ENCODE measurements around the gene ATG7.

ATG7 gene

DNA sequence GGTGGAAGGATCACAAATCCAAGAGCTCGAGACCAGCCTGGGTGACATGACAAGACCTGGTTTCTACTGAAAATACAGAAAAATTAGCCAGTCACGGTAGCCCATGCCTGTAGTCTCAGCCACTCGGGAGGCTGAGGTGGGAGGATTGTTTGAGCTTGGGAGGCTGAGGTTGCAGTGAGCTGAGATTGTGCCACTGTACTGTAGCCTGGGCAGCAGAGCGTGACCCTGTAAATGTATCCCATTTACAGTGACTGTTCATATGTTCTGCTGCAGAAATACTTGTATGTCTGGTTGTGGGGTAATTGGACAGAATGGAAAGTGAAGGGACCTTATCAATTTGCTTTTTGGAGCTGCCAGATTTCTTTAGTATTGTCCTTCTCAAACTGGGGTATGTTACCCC, 24.9 kb downstream of the ATG7 start:
- Mint-ChIP-seq H3K27me3 (no peaks in the 10 kb centered on the region), H3K27ac (no peak overlapping the region), H3K9me3 (no peaks in the 10 kb centered on the region), H3K4me1 (peaks cover 12% of the 10 kb centered on the region), H3K36me3 (peaks cover 26% of the 10 kb centered on the region), H3K4me3 (no peak overlapping the region)
- DNase-seq = no peak
- CTCF ChIA-PET = interaction anchor here (0.5 to 1.5 kb wide), 2 partner anchors 31 to 38 kb away, joined by 3 to 4 read pairs; no protein-coding TSS in a partner anchor

DNA sequence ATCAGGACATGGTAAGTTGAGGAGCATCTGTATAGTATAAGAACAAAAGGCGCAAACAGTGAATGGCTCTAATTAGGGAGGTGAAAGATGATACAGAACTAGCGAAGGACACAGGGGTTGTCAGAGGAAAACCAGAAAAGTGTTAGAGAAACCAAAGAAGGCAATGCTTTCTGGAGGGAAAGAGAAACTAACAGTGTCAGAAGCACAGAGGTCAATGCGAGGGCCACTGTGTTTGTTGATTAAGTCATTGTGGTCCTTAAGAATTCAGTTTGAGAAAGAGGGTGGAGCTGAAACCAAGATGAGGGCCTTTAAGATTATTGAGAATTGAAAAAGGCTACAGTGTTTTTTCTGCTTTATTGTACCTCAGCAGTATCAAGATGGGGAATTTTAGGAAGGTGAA, 28.8 kb downstream of the ATG7 start:
- peaks cover 20% of the 10 kb centered on the region for H3K4me1 Mint-ChIP-seq
- DNase-seq = no peak
- H3K27me3 Mint-ChIP-seq = no peaks in the 10 kb centered on the region
- no peaks in the 10 kb centered on the region for H3K9me3 Mint-ChIP-seq
- peaks cover 49% of the 10 kb centered on the region for H3K36me3 Mint-ChIP-seq
- CTCF ChIA-PET = interaction anchor here (1.1 kb wide), 1 partner anchor 29 kb away, joined by 3 read pairs; the partner anchor contains the start of gene ATG7
- no peak overlapping the region for H3K4me3 Mint-ChIP-seq
- H3K27ac Mint-ChIP-seq = no peak overlapping the region

DNA sequence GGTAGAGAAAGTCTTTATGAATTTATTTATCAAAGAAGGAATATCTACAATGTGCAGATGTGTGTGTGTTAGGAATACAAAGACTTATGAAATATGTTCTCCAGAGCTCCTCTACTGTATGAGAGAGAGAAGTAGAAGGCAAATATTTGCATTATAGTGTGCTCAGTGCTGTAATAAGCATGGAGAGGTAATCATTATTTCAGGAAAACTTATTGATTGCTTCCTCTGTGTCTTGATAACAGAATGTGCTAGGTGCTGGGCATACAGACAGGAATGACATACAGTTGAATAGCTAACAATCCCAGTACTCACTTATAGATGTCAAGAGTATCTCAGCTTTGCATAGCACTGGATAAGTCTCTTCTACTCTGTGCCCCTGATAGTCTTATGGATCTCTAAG, 30.2 kb downstream of the ATG7 start:
- peaks cover 56% of the 10 kb centered on the region for H3K36me3 Mint-ChIP-seq
- no peak overlapping the region for H3K4me3 Mint-ChIP-seq
- no peaks in the 10 kb centered on the region for H3K27me3 Mint-ChIP-seq
- DNase-seq = no peak
- no peaks in the 10 kb centered on the region for H3K9me3 Mint-ChIP-seq
- CTCF ChIA-PET = interaction anchor here (0.8 to 1.4 kb wide), 2 partner anchors 12 to 24 kb away, joined by 3 read pairs; no protein-coding TSS in a partner anchor
- peaks cover 35% of the 10 kb centered on the region for H3K4me1 Mint-ChIP-seq
- no peak overlapping the region for H3K27ac Mint-ChIP-seq

DNA sequence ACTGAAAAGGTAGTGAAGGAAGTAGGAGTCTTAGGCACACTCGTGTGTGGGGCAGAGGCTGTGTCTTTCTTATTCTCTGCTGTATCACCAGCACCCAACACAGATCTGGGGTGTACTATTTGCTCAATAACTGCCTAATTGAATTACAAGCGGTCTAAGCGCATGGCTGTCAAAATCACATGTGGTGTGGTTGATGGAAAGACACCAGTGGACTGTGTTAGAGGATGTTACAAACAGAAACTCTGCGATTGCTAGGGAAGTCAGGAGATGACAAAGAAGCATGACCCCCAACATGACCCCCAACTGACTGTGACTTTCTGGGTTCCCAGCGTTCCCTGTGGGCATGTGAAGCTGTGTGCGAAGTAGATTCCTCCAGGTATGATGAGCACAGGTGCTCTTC, 32.0 kb downstream of the ATG7 start:
- CTCF ChIA-PET = interaction anchor here (1.6 kb wide), 1 partner anchor 68 kb away, joined by 4 read pairs; no protein-coding TSS in a partner anchor
- Mint-ChIP-seq H3K27ac (no peak overlapping the region), H3K9me3 (no peaks in the 10 kb centered on the region), H3K4me3 (no peak overlapping the region), H3K36me3 (peaks cover 61% of the 10 kb centered on the region), H3K27me3 (no peaks in the 10 kb centered on the region), H3K4me1 (peaks cover 37% of the 10 kb centered on the region)
- DNase-seq = no peak

DNA sequence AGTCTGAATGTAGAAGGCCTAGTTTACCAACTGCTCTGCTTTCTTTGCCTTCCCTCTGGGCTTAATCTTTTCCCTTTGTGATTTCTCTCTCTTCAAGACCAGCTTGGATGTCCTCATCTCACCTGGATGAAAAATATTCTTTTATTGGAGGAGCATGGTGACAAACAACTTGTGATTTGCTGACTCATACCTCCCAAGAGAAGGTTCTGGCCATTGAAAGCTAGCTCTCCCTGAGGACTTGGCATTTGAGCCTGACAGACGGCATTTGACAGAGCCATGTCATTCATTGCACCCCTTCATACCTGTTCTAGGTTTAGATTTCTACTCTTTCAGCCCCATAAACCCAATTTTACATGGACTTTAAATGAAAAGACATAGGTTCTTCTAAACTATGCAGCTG, 33.3 kb downstream of the ATG7 start:
- H3K27ac Mint-ChIP-seq = no peak overlapping the region
- no peaks in the 10 kb centered on the region for H3K9me3 Mint-ChIP-seq
- CTCF ChIA-PET = interaction anchor here (1.6 kb wide), 1 partner anchor 70 kb away, joined by 4 read pairs; no protein-coding TSS in a partner anchor

DNA sequence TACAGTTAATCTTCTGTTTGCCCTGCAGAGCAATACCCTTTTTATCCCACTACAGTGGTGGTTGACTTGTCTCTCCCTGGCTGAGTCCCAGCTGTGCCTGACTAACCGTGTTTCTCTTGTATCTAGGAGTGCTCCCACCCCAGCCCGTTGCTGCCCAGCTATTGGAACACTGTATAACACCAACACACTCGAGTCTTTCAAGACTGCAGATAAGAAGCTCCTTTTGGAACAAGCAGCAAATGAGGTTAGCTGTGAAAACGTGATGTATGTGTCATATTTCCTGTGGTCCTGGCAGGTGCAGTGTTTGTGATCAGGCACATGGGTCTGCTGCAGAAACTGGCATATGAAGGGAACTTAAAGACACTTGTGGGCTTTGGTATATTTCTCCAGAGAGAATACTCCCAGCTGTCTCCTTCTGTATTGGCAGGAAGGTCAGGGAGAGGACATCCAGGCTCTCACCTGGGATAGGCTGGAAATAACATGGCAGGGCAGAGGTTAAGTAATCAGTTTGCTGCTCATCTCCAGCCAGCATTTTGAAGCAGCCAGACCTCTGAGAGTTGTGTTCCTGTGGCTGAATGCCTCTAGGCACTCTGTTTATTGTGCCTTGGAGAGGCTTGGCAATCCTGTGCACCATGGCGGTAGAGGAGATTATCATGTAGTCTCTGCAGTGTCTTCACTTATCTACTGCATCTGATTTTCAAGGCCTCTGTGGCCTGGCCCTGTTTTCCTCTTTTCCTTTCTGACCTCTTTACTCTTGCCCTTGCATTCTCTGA, 34.8 kb downstream of the ATG7 start:
- Mint-ChIP-seq H3K9me3 (no peaks in the 10 kb centered on the region), H3K36me3 (peaks cover 57% of the 10 kb centered on the region), H3K27me3 (no peaks in the 10 kb centered on the region), H3K4me1 (peaks cover 29% of the 10 kb centered on the region), H3K27ac (peak overlapping the region; percentile 86), H3K4me3 (no peak overlapping the region)
- CTCF ChIA-PET = interaction anchor here (1.2 kb wide), 2 partner anchors 27 to 71 kb away, joined by 3 to 6 read pairs; no protein-coding TSS in a partner anchor
- DNase-seq = peak; percentile 49

More for the DNA sequence above, 33.3 kb downstream of the ATG7 start:
- Mint-ChIP-seq H3K4me3 (no peak overlapping the region), H3K36me3 (peaks cover 58% of the 10 kb centered on the region), H3K4me1 (peaks cover 35% of the 10 kb centered on the region), H3K27me3 (no peaks in the 10 kb centered on the region)
- no peak for DNase-seq

DNA sequence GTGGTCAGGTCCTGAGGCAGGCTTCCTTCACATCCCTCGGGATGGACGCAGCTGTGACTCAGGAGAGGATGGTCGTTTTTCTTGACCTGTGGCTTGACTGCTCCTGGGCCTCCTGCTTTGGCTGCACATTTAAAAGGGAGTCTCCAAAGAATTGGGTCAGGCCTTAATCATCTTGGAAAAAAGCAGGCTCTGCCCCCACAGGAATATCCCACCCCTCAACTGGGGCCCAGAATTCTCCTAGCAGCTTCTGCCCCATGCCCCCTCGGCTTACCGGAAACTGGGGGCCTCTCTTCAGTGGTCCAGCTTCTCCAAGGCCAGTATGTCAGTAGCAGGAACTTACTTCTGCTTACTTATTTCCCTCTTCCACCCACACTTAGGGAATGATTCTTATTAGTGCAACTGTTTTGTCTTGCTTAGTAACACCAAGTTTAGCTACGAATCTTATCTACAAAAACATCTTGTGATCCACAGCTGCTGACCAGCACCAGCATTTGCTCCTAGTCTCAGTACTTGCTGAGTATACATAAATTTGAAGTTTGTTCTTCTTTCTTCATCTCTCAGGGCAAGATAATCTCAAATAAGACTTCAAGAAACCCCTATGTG, 35.7 kb downstream of the ATG7 start:
- Mint-ChIP-seq H3K27ac (no peak overlapping the region), H3K4me3 (no peak overlapping the region), H3K4me1 (peaks cover 29% of the 10 kb centered on the region), H3K9me3 (no peaks in the 10 kb centered on the region), H3K36me3 (peaks cover 50% of the 10 kb centered on the region), H3K27me3 (no peaks in the 10 kb centered on the region)
- no peak for DNase-seq
- CTCF ChIA-PET = interaction anchor here (1.2 kb wide), 1 partner anchor 71 kb away, joined by 3 read pairs; no protein-coding TSS in a partner anchor

DNA sequence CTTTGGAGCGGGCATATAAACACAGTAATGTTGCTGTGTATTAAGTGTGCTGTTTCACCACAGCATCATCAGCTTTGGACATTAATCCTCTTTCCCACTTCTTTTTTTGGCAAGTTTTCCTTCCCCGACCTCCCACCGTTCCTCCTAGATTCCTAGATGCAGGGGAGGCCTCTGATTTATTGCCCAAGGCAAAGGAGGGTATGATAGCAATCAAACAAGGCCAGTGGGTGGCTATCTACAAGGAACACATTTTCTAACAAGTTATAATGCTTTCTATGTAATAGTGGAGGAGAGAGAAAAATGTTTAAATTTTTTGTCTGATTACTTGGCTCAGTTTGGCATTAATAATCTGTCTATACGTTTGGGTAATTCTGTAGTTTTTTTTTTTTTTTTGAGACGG, 38.1 kb downstream of the ATG7 start:
- no peak for DNase-seq
- CTCF ChIA-PET = no interaction called here
- Mint-ChIP-seq H3K36me3 (peaks cover 50% of the 10 kb centered on the region), H3K27ac (no peak overlapping the region), H3K9me3 (no peaks in the 10 kb centered on the region), H3K4me3 (no peak overlapping the region), H3K27me3 (no peaks in the 10 kb centered on the region), H3K4me1 (peaks cover 24% of the 10 kb centered on the region)

DNA sequence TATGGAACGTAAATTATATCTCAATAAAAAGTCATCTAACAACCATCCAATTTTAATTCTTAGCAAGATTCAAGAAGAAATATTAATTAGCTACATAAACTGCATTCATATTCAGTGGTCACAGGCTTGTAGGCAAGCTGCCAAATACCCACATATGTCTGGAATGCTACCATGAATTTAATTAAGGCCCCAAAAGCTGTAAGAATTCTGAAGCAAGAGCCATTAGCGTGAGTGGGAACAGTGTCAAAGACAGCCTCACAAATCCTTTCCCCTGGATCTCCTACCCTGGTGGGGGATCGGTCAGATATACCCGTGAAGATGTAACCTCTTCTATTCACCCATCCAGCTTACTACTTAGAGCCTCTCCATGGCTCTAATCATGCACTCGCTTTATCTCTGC, 40.0 kb downstream of the ATG7 start:
- DNase-seq = no peak
- H3K27ac Mint-ChIP-seq = no peak overlapping the region
- peaks cover 51% of the 10 kb centered on the region for H3K36me3 Mint-ChIP-seq
- no peak overlapping the region for H3K4me3 Mint-ChIP-seq
- peaks cover 5% of the 10 kb centered on the region for H3K4me1 Mint-ChIP-seq
- H3K27me3 Mint-ChIP-seq = no peaks in the 10 kb centered on the region
- H3K9me3 Mint-ChIP-seq = no peaks in the 10 kb centered on the region
- CTCF ChIA-PET = interaction anchor here (1.8 kb wide), 1 partner anchor 76 kb away, joined by 5 read pairs; no protein-coding TSS in a partner anchor

DNA sequence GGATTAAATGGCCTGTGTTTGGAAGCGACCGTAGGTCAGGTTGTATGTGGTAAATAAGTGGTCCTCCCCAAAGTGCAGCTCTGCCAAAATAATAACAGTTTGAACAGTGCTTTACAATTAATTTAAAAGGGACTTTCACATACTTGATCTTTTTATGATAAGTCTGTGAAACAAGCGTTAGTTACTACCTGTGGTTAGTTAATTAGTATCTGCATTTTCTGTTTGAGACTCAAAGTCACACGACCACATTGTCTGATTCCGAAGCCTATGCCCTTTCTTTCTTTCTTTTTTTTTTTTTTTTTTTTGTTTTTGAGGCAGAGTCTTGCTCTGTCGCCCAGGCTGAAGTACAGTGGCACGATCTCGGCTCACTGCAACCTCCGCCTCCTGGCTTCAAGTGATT, 45.1 kb downstream of the ATG7 start:
- Mint-ChIP-seq H3K27ac (no peak overlapping the region), H3K4me1 (no peaks in the 10 kb centered on the region), H3K27me3 (no peaks in the 10 kb centered on the region), H3K4me3 (no peak overlapping the region), H3K9me3 (no peaks in the 10 kb centered on the region), H3K36me3 (peaks cover 50% of the 10 kb centered on the region)
- no peak for DNase-seq
- CTCF ChIA-PET = no interaction called here

DNA sequence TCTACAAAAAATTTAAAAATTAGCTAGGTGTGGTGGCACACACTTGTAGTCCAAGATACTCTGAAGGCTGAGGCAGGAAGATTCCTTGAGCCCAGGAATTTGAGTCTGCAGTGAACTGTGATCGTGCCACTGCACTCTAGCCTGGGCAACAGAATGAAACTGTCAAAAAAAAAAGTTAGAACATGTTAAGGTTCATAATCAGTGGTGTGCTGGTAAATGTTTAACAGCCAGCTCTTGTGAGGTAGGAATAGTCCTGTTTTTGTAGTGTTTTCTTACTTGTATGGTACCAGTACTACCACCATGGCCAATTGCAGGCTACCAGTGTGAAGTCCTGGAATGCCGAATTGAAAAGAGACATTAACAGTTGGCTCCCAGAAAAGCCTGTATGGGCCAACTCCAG, 50.7 kb downstream of the ATG7 start:
- Mint-ChIP-seq H3K4me1 (no peaks in the 10 kb centered on the region), H3K9me3 (no peaks in the 10 kb centered on the region), H3K27me3 (no peaks in the 10 kb centered on the region), H3K27ac (no peak overlapping the region), H3K4me3 (no peak overlapping the region), H3K36me3 (peaks cover 35% of the 10 kb centered on the region)
- CTCF ChIA-PET = no interaction called here
- DNase-seq = no peak

DNA sequence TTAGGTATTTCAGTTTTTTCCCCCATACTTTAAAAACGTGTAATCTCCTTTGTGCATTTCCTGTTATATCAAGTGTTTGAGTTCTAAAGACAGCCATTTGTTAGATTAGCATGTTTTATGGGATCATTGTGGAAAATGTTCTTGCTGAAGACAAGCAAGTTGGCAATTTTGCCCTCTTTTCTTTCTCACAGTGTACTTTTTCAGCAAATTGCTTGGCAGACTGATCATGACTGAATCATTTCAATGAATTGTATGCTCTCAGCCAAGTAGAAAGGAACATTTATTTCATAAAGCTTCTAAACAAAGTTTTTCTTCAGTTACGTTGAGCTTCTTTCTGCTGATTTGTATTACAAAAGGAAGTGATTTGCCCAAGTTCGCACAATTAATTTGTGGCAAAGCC, 51.6 kb downstream of the ATG7 start:
- Mint-ChIP-seq H3K4me1 (no peaks in the 10 kb centered on the region), H3K27ac (no peak overlapping the region), H3K4me3 (no peak overlapping the region), H3K36me3 (peaks cover 27% of the 10 kb centered on the region), H3K9me3 (no peaks in the 10 kb centered on the region), H3K27me3 (no peaks in the 10 kb centered on the region)
- DNase-seq = no peak
- CTCF ChIA-PET = no interaction called here

DNA sequence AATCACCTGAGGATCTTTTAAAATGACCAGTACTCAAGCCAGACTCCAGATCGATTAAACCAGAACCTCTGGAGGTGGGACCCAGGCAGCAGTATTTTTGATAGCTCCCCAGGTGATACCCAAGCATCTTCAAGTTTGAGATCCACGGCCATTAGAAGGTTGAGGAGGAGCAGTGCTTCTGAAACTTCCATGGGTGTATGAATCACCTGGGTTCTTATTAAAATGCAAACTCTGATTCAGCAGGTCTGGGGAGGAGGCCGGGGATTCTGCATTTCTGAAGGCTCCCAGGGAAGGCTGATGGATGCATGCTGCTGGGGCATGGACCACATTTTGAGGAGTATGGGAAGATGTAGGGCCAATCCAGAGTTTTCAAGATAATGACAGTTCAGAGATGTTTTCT, 55.4 kb downstream of the ATG7 start:
- Mint-ChIP-seq H3K4me3 (no peak overlapping the region), H3K27me3 (no peaks in the 10 kb centered on the region), H3K9me3 (no peaks in the 10 kb centered on the region), H3K27ac (no peak overlapping the region), H3K36me3 (peaks cover 14% of the 10 kb centered on the region), H3K4me1 (no peaks in the 10 kb centered on the region)
- CTCF ChIA-PET = interaction anchor here (0.7 kb wide), 2 partner anchors 30 to 727 kb away, joined by 3 read pairs; no protein-coding TSS in a partner anchor
- DNase-seq = no peak

DNA sequence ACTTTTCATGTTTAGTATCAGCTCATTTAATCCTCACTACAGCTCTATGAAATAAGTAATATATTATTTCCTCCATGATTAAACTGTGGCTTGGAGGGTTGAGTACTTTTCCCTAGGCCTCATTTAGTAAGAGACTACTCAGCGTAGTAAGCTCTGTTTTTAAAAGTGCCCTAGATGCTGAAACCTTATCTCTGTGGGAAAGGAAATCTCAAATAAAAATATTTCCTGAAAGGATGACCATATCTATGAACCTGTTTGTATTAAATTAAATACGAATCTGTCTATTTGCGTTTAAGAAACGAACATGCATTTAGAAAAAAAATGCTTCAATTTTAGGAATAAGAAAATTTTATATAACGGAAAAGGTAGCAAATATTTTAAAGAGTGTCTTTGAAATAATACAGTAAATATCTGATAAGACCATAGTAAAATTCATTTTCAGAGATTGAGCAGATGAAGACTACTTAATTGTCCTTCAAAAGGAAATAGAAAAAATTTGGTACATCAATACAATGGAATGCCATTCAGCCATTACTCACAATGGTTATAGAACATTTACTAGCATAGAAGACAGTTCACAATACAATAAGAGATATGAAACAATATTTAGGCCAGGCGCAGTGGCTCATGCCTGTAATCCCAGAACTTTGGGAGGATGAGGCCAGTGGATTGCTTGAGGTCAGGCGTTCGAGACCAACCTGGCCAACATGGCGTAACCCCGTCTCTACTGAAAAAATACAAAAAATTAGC, 56.2 kb downstream of the ATG7 start:
- CTCF ChIA-PET = interaction anchor here (0.7 kb wide), 2 partner anchors 31 to 726 kb away, joined by 3 read pairs; no protein-coding TSS in a partner anchor
- Mint-ChIP-seq H3K36me3 (peaks cover 11% of the 10 kb centered on the region), H3K9me3 (no peaks in the 10 kb centered on the region)

More for the DNA sequence above, 56.2 kb downstream of the ATG7 start:
- no peak for DNase-seq
- no peaks in the 10 kb centered on the region for H3K27me3 Mint-ChIP-seq
- H3K4me1 Mint-ChIP-seq = no peaks in the 10 kb centered on the region
- H3K27ac Mint-ChIP-seq = no peak overlapping the region
- H3K4me3 Mint-ChIP-seq = no peak overlapping the region

Measured in activated naive CD4-positive, alpha-beta T cell treated with anti-CD3 and anti-CD28 coated beads, Interleukin-2, amount 10 ng/mL, durations not matched to agents 7 days and 5 days (primary cell).